ENCODE data around the gene KCNS1. TPM values are rescaled to one million over a fixed set of nuclear protein-coding genes. Genes with fewer than 3 reads are reported as not detected.
"Not testable (repeated sequence)": the region's sequence is repeated elsewhere in the genome, so short reads cannot be mapped to it uniquely, and the experiment has no call there.

The KCNS1 gene
- total RNA-seq, 1 donor from 2014 or later: 2.2 TPM

DNA sequence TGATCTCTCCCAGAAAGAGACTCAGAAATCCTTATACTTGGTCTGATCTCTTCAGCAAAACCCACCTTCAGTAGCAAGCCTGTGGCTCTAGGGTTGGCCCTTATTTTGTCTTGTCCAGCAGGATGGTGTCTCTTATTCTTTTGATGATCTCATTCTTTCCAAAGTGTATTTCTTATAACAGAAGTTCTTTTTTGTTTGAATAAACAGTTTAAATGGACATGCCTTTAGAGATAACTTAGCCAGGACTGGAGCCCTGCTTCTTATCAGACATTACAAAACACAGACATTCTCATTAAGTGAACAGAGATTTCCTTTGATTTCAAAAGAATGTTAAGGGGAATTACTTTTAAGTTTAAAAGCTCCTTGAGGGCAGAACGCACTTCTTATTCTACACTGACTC, 31.7 kb downstream of the KCNS1 start:
- H3K36me3 Mint-ChIP-seq: peaks cover 17% of the 10 kb centered on the region
- no peak for DNase-seq (ENCODE audit: extremely low spot score, unreplicated experiment)
- H3K4me3 Mint-ChIP-seq: no peak overlapping the region
- TF ChIP-seq, protein P1, sequence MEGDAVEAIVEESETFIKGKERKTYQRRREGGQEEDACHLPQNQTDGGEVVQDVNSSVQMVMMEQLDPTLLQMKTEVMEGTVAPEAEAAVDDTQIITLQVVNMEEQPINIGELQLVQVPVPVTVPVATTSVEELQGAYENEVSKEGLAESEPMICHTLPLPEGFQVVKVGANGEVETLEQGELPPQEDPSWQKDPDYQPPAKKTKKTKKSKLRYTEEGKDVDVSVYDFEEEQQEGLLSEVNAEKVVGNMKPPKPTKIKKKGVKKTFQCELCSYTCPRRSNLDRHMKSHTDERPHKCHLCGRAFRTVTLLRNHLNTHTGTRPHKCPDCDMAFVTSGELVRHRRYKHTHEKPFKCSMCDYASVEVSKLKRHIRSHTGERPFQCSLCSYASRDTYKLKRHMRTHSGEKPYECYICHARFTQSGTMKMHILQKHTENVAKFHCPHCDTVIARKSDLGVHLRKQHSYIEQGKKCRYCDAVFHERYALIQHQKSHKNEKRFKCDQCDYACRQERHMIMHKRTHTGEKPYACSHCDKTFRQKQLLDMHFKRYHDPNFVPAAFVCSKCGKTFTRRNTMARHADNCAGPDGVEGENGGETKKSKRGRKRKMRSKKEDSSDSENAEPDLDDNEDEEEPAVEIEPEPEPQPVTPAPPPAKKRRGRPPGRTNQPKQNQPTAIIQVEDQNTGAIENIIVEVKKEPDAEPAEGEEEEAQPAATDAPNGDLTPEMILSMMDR (conservative IDR thresholded peaks at IDR 0.05): no peak
- no peaks in the 10 kb centered on the region for H3K27me3 Mint-ChIP-seq
- H3K9me3 Mint-ChIP-seq: peaks cover 5% of the 10 kb centered on the region
- no peak overlapping the region for H3K27ac Mint-ChIP-seq
- H3K4me1 Mint-ChIP-seq (ENCODE audit: unreplicated experiment): peaks cover 8% of the 10 kb centered on the region

GRCh38 chr20:45067558-45067957, 33.4 kb downstream of the KCNS1 start:
- H3K27ac Mint-ChIP-seq: peak overlapping the region; percentile 96
- TF ChIP-seq, protein P1 (conservative IDR thresholded peaks at IDR 0.05): no peak
- H3K27me3 Mint-ChIP-seq: no peaks in the 10 kb centered on the region
- peaks cover 22% of the 10 kb centered on the region for H3K36me3 Mint-ChIP-seq
- H3K4me1 Mint-ChIP-seq (ENCODE audit: unreplicated experiment): peaks cover 8% of the 10 kb centered on the region
- peak overlapping the region; percentile 23 for H3K4me3 Mint-ChIP-seq
- DNase-seq (ENCODE audit: extremely low spot score, unreplicated experiment): no peak
- H3K9me3 Mint-ChIP-seq: peaks cover 5% of the 10 kb centered on the region

GRCh38 chr20:45067087-45067486, 33.8 kb downstream of the KCNS1 start:
- no peaks in the 10 kb centered on the region for H3K27me3 Mint-ChIP-seq
- peaks cover 5% of the 10 kb centered on the region for H3K9me3 Mint-ChIP-seq
- peaks cover 8% of the 10 kb centered on the region for H3K4me1 Mint-ChIP-seq (ENCODE audit: unreplicated experiment)
- H3K27ac Mint-ChIP-seq: peak overlapping the region; percentile 96
- TF ChIP-seq, protein P1 (conservative IDR thresholded peaks at IDR 0.05): no peak
- H3K4me3 Mint-ChIP-seq: peak overlapping the region; percentile 23
- H3K36me3 Mint-ChIP-seq: peaks cover 22% of the 10 kb centered on the region
- no peak for DNase-seq (ENCODE audit: extremely low spot score, unreplicated experiment)

- TF ChIP-seq, protein P1 (conservative IDR thresholded peaks at IDR 0.05): no peak
- peaks cover 8% of the 10 kb centered on the region for H3K4me1 Mint-ChIP-seq (ENCODE audit: unreplicated experiment)
- DNase-seq (ENCODE audit: extremely low spot score, unreplicated experiment): no peak
- peak overlapping the region; percentile 96 for H3K27ac Mint-ChIP-seq
- H3K27me3 Mint-ChIP-seq: no peaks in the 10 kb centered on the region
- peaks cover 5% of the 10 kb centered on the region for H3K9me3 Mint-ChIP-seq
- H3K4me3 Mint-ChIP-seq: no peak overlapping the region
- peaks cover 22% of the 10 kb centered on the region for H3K36me3 Mint-ChIP-seq
Observed at GRCh38 chr20:45066372-45066771, 34.6 kb downstream of the KCNS1 start.

DNA sequence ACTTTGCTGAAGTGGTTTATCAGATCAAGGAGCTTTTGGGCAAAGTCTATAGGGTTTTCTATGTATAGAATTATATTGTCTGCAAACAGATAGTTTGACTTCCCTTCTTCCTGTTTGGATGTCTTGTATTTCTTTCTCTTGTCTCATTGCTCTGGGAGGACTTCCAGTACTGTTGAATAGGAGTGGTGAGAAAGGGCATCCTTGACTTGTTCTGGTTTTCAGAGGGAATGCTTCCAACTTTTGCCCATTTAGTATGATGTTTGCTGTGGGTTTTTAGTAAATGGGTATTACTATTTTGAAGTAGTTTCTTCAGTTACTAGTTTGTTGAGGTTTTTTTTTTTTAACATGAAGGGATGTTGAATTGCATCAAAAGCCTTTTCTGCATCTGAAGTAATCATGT, 36.1 kb downstream of the KCNS1 start:
- H3K9me3 Mint-ChIP-seq: no peaks in the 10 kb centered on the region
- TF ChIP-seq, protein P1 (conservative IDR thresholded peaks at IDR 0.05): no peak
- DNase-seq (ENCODE audit: extremely low spot score, unreplicated experiment): no peak
- no peak overlapping the region for H3K4me3 Mint-ChIP-seq
- no peaks in the 10 kb centered on the region for H3K27me3 Mint-ChIP-seq
- H3K4me1 Mint-ChIP-seq (ENCODE audit: unreplicated experiment): peaks cover 8% of the 10 kb centered on the region
- H3K36me3 Mint-ChIP-seq: peaks cover 17% of the 10 kb centered on the region
- H3K27ac Mint-ChIP-seq: peak overlapping the region; percentile 29

DNA sequence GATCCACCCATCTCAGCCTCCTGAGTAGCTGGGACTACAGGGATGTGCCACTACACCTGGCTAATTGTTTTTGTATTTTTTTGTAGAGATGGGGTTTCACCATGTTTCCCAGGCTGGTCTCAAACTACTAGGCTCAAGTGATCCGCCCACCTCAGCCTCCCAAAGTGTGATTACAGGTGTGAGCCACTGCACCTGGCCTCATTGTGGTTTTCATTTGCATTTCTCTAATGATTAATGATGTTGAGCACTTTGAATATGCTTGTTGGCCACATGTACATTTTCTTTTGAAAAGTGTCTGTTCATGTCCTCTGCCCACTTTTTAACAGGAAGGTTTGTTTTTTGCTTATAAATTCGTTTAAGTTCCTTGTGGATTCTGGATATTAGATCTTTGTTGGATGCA, 37.8 kb downstream of the KCNS1 start:
- H3K9me3 Mint-ChIP-seq; H3K27ac Mint-ChIP-seq; H3K27me3 Mint-ChIP-seq; H3K4me1 Mint-ChIP-seq (ENCODE audit: unreplicated experiment); H3K4me3 Mint-ChIP-seq; DNase-seq (ENCODE audit: extremely low spot score, unreplicated experiment): not testable (repeated sequence)
- H3K36me3 Mint-ChIP-seq: peaks cover 20% of the 10 kb centered on the region

Measured in type B pancreatic cell (in vitro differentiated cells).